Astrocyte of the cerebellum (primary cell): Measurements from ENCODE around the gene FER.

Source experiments
- DNase-seq: peaks from one replicate; pipeline ENCODE4 v3.0.0-alpha.2; 2011; ENCODE audit warnings: low read depth
- H3K4me3 ChIP-seq: 2 replicates; pipeline ENCODE4 v1.5.1; 2011; ENCODE audit warnings: mild to moderate bottlenecking, low read depth, low read length, moderate library complexity
- in situ Hi-C: cut with HindIII; loops from 2 replicates; pipeline ENCODE4 v1.10.0; 2017; ENCODE audit warnings: low sequenced_read_pairs
- TF ChIP-seq, protein P1 (sequence below): IDR thresholded peaks from 2 replicates; pipeline ENCODE4 v1.5.1; 2012; ENCODE audit warnings: low read length, low read depth, moderate library complexity, mild to moderate bottlenecking; ENCODE audit errors: missing control alignments

Gene FER

DNA sequence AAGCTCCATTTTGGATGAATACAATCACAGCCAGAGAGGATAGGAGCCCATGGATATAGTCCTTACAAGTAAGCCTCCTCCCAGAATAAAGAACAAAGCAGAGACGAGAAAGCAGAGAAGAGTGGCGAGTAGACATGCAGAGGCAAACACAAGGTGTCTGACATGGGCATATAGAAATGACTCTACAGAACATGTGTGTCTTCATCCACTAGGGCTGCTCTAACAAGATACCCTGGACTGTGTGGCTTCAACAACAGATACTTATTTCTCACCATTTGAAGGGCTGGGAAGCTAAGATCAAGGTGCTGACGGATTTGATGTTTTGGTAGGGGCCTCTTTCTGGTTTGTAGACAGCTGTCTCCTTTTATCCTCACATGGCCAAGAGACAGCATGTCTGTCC lies 32.3 kb upstream of the FER start:
- in situ Hi-C loops: no loop called here
- TF ChIP-seq, protein P1, sequence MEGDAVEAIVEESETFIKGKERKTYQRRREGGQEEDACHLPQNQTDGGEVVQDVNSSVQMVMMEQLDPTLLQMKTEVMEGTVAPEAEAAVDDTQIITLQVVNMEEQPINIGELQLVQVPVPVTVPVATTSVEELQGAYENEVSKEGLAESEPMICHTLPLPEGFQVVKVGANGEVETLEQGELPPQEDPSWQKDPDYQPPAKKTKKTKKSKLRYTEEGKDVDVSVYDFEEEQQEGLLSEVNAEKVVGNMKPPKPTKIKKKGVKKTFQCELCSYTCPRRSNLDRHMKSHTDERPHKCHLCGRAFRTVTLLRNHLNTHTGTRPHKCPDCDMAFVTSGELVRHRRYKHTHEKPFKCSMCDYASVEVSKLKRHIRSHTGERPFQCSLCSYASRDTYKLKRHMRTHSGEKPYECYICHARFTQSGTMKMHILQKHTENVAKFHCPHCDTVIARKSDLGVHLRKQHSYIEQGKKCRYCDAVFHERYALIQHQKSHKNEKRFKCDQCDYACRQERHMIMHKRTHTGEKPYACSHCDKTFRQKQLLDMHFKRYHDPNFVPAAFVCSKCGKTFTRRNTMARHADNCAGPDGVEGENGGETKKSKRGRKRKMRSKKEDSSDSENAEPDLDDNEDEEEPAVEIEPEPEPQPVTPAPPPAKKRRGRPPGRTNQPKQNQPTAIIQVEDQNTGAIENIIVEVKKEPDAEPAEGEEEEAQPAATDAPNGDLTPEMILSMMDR: no peak
- H3K4me3 ChIP-seq: no peak overlapping the region
- no peak for DNase-seq

DNA sequence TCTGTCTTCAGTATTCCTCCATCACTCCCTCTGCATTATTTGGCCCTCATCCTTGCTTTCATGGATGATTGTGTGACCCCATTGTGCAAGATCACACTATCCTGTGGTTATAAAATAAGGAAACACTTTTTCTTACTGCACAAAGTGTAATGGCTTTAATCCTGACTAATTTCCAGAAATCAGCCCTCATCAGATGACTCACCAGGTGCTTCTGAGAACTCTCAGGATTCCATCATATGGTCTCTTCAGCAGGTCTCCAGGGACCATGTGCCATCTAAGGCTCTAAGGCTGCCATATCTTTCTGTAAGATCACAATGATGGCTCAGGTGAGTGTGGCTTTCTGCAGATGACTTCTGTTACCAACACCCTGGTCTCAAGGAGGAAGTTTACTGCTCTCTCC lies 27.3 kb upstream of the FER start:
- TF ChIP-seq, protein P1: no peak
- no peak for DNase-seq
- H3K4me3 ChIP-seq: no peak overlapping the region
- in situ Hi-C loops: no loop called here

DNA sequence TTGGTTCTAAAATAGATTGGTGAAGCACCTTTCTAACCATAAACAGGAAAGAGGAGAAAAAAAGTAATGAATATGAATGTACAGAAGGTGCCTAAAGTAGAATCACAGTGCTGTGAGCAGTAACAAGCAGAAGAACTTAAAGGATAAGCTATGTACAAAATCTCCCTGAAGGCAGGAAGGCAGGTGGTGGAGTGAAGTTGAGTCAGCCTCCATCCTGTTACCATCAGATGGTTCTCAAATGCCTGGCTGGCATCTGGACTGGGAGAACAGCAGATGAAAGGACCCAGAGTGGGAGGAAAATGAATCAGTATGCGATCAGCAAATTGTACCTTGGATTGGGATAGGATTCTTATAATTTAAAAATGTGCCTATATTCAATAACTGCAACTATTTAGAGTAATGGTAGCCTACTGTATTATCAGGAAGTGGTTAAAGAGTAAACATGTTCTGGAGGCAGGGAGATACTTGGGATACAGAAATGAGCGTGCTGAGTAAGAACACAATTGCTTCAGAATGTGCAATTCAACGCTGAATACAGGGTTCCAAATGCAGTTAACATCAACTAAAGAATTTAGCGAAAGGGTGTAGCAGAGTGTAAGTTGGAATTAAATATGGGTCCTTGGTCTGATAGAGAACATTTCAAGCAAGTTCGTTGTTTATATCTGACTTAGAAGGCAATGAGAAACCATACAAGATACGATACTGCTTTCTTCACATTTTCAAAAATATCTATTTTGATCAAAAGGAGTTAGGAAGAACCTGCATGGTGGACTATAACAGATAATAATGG lies 21.1 kb upstream of the FER start:
- in situ Hi-C loops: no loop called here
- no peak for DNase-seq
- H3K4me3 ChIP-seq: no peak overlapping the region
- TF ChIP-seq, protein P1: no peak

DNA sequence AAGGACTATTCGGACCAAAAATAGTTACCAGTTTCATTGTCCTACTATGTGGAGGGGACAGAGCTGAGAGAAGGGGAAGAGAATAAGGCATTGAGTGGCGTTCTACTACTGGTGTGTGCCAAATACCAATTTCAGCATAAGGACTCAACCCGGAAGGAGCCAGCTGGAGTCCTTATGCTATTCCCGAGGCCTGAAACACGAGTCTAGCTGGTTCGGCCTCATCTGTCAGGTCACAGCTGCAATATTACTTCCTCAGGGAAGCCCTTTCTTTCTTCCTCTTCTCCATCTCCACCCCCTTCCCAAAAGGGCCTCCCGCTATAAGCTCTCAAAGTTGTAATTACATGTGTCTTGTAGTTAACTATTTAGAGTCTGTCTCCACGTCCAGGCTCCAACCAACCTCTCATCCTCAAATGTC lies 20.5 kb upstream of the FER start:
- in situ Hi-C loops: no loop called here
- H3K4me3 ChIP-seq: peak overlapping the region; percentile 66
- TF ChIP-seq, protein P1: no peak
- DNase-seq: no peak

DNA sequence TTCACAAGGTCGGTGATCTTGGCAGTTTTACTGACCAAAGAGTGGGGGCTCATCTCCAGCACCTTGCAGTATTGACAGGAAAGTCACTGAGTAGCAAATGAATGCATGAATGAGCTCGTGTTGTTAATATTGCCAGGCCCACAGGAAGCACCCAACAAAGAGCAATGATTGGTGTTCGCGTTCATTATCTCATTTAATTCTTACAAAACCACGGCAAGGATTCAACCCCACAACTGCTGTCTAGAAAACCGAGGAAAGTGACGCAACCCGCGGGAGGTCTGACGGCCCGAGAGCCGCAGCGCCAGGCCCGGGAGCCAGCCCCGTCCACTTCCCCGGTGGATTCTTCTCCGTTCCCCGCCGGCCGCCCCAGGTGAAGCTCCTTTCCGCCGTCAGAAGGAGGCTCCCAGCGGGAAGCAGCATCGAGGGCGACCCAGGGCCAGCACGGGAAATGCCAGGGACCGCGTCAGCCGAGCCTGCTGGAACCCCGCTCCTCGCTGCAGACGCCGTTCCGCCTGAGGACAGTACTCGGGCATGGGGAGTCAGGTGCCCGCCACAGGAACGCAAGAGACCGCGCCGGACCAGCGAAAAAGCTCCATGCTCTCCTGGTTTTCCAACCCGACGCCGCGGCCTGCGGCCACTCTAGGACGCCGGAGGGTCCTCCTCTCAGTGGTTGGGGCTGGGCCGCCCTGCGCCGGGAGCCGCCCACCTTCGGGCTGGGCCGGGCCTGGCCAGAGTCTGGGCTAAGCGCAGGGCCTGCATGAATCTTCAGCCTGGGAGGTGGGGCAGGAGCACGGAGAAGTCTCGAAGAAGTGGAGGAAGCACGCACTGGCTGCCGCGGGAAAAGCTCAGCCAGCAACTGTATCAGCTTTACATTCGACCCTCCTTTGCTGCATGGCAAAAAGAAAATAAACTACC lies 19.8 kb upstream of the FER start:
- TF ChIP-seq, protein P1: no peak
- in situ Hi-C loops: no loop called here
- peak; percentile 72 for DNase-seq
- H3K4me3 ChIP-seq: peak overlapping the region; percentile 66

DNA sequence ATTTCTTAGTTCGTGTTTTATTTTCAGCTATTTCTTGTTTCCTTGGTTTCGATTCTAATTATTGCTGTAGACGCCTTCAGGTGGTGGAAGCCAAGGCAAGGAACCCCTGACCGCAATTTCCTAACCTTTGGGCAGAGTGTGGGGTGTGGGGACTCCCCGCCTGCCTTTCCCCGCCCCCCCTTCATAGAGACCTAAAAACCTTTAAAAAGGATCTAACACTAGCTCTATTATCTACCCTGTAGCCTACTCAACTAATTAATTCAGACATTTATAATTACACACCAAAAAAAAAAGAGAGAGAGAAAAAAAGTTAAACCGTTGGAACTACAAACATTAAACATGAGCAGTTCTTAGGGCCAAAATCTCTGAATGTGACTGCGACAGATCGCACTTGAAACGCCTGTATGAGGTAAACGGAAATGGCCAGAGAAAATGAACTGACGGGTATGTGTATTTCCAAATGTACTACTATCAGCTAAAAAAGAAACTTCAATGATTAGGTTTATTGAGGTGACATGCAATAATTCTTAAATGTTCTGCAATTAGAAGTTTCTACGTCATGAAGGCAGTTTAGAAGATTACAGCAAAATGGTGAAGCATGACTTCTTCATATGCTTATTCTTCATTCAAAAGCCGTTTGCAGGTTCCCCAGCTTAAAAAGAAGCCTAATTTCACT lies 19.0 kb upstream of the FER start:
- H3K4me3 ChIP-seq: peak overlapping the region; percentile 66
- TF ChIP-seq, protein P1: no peak
- DNase-seq: no peak
- in situ Hi-C loops: no loop called here
